Astrocyte (in vitro differentiated cells and primary cell): ENCODE measurements around the gene TMEM266. TPM values are rescaled to one million over a fixed set of nuclear protein-coding genes. Genes with fewer than 3 reads are reported as not detected.
A peak's percentile ranks its signal among the peaks of the same experiment; 100 is the strongest.
"Not testable (repeated sequence)": the region's sequence is repeated elsewhere in the genome, so short reads cannot be mapped to it uniquely, and the experiment has no call there.

Source experiments
- DNase-seq: peaks from one replicate; pipeline ENCODE4 v3.0.0-alpha.2; 2010; ENCODE audit warnings: low read depth
- FAIRE-seq: peaks from 2 replicates; lab custom pipeline; 2011; peaks lifted over from hg19 to GRCh38; lab: Jason Lieb, UNC
- H2AFZ ChIP-seq: 2 replicates; pipeline ENCODE4 v1.6.0; 2012; ENCODE audit warnings: low read depth, low read length, inconsistent platforms
- H3K27ac ChIP-seq: 2 replicates; pipeline ENCODE4 v1.5.1; 2011; ENCODE audit warnings: low read depth, low read length, inconsistent platforms
- H3K27me3 ChIP-seq: 2 replicates; pipeline ENCODE4 v1.6.0; 2011; ENCODE audit warnings: low read length, inconsistent platforms; ENCODE audit not compliant: insufficient read depth
- H3K36me3 ChIP-seq: 2 replicates; pipeline ENCODE4 v1.5.1; 2011; ENCODE audit warnings: low read length, inconsistent platforms; ENCODE audit not compliant: insufficient read depth
- H3K4me1 ChIP-seq: 2 replicates; pipeline ENCODE4 v1.5.1; 2011; ENCODE audit warnings: low read length, inconsistent platforms; ENCODE audit not compliant: insufficient read depth
- H3K4me2 ChIP-seq: 2 replicates; pipeline ENCODE4 v1.6.0; 2012; ENCODE audit warnings: low read length, inconsistent platforms
- H3K4me3 ChIP-seq: 2 replicates; pipeline ENCODE4 v1.5.1; 2011; ENCODE audit warnings: low read depth, mild to moderate bottlenecking, low read length, inconsistent platforms; ENCODE audit not compliant: insufficient read depth
- H3K79me2 ChIP-seq: 2 replicates; pipeline ENCODE4 v1.6.0; 2012; ENCODE audit warnings: mild to moderate bottlenecking, low read length, inconsistent platforms; ENCODE audit not compliant: insufficient read depth
- H3K9ac ChIP-seq: 2 replicates; pipeline ENCODE4 v1.6.0; 2012; ENCODE audit warnings: mild to moderate bottlenecking, low read length, inconsistent platforms
- H3K9me3 ChIP-seq: 2 replicates; pipeline ENCODE4 v1.5.1; 2012; ENCODE audit warnings: low read depth, mild to moderate bottlenecking, low read length, inconsistent platforms; ENCODE audit not compliant: insufficient read depth
- H4K20me1 ChIP-seq: 2 replicates; pipeline ENCODE4 v1.6.0; 2012; ENCODE audit warnings: low read length, inconsistent platforms; ENCODE audit not compliant: insufficient read depth
- H3K27ac Mint-ChIP-seq: one replicate; pipeline ENCODE4 v1.8.0; 2021; ENCODE audit warnings: mild to moderate bottlenecking, mixed read lengths; ENCODE audit not compliant: unreplicated experiment
- H3K27me3 Mint-ChIP-seq: one replicate; pipeline ENCODE4 v1.8.0; 2021; ENCODE audit warnings: low read depth, mixed read lengths; ENCODE audit not compliant: unreplicated experiment
- H3K36me3 Mint-ChIP-seq: one replicate; pipeline ENCODE4 v1.8.0; 2021; ENCODE audit warnings: low read depth, mixed read lengths; ENCODE audit not compliant: unreplicated experiment
- H3K4me1 Mint-ChIP-seq: one replicate; pipeline ENCODE4 v1.8.0; 2021; ENCODE audit warnings: low read depth, mixed read lengths; ENCODE audit not compliant: unreplicated experiment
- H3K4me3 Mint-ChIP-seq: one replicate; pipeline ENCODE4 v1.8.0; 2021; ENCODE audit warnings: mild to moderate bottlenecking, moderate library complexity, mixed read lengths; ENCODE audit not compliant: unreplicated experiment
- H3K9me3 Mint-ChIP-seq: one replicate; pipeline ENCODE4 v1.8.0; 2021; ENCODE audit warnings: mild to moderate bottlenecking, mixed read lengths; ENCODE audit not compliant: unreplicated experiment
- EZH2 ChIP-seq: IDR thresholded peaks from 2 replicates; pipeline ENCODE4 v1.6.1; 2012; ENCODE audit warnings: mild to moderate bottlenecking, low read length, inconsistent platforms; ENCODE audit not compliant: insufficient read depth
- total RNA-seq: library from RNA; stranded (reverse); gene quantifications from 2 replicates; pipeline ENCODE4 v1.2.1, GENCODE V29; 2021
- TF ChIP-seq, protein P1 (sequence below): IDR thresholded peaks from 2 replicates; pipeline ENCODE4 v1.5.1; 2011; ENCODE audit warnings: low read depth, mild to moderate bottlenecking, inconsistent platforms, low read length, moderate library complexity; ENCODE audit not compliant: insufficient read depth

The TMEM266 gene
- total RNA-seq, 1 donor from 2014 or later = 0.36 TPM

DNA sequence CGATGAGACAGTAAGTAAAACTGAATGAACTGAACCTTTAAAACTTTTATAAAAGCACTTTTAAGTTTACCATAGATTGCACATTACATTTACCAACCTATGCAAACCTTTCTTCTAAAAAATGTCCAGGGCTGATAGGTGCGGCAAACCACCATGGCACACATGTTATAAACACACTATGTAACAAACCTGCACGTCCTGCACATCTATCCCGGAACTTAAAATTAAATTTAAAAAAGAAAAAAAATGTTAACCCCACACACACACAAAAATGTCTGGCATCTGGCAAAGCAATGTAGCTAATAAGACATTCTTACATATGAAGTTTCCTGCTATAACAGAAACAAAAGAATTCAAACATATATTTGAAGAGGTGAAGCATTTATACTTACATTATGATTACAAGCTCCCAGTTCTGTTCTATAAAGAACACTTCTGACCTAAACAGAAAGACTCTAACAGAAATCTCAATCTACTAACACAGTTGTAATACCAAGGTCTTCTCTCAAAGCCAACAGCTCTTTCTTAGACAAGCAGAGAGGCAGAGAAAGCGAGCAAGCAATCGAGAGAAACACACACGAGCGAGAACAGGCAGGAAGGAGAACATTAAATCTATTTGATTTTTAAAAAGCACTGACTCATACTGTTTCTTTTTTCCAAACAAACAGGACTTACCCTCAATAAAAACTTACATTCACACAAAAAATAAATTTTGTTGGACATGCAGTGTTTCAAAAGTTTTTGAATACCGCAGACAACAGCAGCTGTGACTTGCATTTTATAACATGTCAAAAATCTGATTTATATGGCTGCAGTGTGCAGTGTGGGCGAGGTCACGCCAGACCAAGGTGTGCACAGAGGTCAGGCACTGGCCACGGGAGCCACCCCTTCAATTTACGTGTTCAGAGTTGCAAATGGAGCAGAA is 47.9 kb upstream of the TMEM266 start, which contains the start of gene NRG4:
NRG4 (minus strand) TSS at position 798 of the 925 bp plus-strand sequence. CDS start 1,194 bp downstream, outside the sequence.
- Histone ChIP-seq H3K4me1 (no peaks in the 10 kb centered on the region), H3K36me3 (no peaks in the 10 kb centered on the region), H3K27ac (no peak within 1 kb of the TSS), H4K20me1 (no peaks in the 10 kb centered on the region), H3K4me3 (no peak within 1 kb of the TSS), H2AFZ (no peak within 1 kb of the TSS), H3K4me2 (peak within 1 kb of the TSS; percentile 4), H3K79me2 (no peaks in the 10 kb centered on the region), H3K9ac (no peak within 1 kb of the TSS), H3K9me3 (no peaks in the 10 kb centered on the region), H3K27me3 (no peaks in the 10 kb centered on the region)
- no peak for FAIRE-seq
- Mint-ChIP-seq H3K4me1 (peaks cover 3% of the 10 kb centered on the region), H3K27me3 (no peaks in the 10 kb centered on the region), H3K36me3 (no peaks in the 10 kb centered on the region), H3K9me3 (peaks cover 13% of the 10 kb centered on the region), H3K27ac (peak within 1 kb of the TSS; percentile 31), H3K4me3 (peak within 1 kb of the TSS; percentile 22)
- DNase-seq = no peak
- TF ChIP-seq EZH2 = no peak
- TF ChIP-seq, protein P1, sequence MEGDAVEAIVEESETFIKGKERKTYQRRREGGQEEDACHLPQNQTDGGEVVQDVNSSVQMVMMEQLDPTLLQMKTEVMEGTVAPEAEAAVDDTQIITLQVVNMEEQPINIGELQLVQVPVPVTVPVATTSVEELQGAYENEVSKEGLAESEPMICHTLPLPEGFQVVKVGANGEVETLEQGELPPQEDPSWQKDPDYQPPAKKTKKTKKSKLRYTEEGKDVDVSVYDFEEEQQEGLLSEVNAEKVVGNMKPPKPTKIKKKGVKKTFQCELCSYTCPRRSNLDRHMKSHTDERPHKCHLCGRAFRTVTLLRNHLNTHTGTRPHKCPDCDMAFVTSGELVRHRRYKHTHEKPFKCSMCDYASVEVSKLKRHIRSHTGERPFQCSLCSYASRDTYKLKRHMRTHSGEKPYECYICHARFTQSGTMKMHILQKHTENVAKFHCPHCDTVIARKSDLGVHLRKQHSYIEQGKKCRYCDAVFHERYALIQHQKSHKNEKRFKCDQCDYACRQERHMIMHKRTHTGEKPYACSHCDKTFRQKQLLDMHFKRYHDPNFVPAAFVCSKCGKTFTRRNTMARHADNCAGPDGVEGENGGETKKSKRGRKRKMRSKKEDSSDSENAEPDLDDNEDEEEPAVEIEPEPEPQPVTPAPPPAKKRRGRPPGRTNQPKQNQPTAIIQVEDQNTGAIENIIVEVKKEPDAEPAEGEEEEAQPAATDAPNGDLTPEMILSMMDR = no peak

DNA sequence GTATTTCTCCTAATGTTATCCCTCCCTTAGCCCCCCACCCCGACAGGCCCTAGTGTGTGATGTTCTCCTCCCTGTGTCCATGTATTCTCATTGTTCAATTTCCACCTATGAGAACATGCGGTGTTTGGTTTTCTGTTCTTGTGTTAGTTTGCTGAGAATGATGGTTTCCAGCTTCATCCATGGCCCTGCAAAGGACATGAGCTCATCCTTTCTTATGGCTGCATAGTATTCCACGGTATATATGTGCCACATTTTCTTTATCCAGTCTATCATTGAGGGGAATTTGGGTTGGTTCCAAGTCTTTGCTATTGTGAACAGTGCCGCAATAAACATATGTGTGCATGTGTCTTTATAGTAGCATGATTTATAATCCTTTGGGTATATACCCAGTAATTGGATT is 46.3 kb upstream of the TMEM266 start:
- H3K27me3 ChIP-seq, DNase-seq, FAIRE-seq, H3K4me3 ChIP-seq, H3K36me3 Mint-ChIP-seq, H3K27me3 Mint-ChIP-seq, H3K4me1 ChIP-seq, H2AFZ ChIP-seq, H3K27ac Mint-ChIP-seq, H3K9ac ChIP-seq, H3K4me2 ChIP-seq, H3K4me1 Mint-ChIP-seq, H3K4me3 Mint-ChIP-seq, H3K27ac ChIP-seq, H3K79me2 ChIP-seq, H4K20me1 ChIP-seq, H3K36me3 ChIP-seq, H3K9me3 ChIP-seq: not testable (repeated sequence)
- peaks cover 17% of the 10 kb centered on the region for H3K9me3 Mint-ChIP-seq

DNA sequence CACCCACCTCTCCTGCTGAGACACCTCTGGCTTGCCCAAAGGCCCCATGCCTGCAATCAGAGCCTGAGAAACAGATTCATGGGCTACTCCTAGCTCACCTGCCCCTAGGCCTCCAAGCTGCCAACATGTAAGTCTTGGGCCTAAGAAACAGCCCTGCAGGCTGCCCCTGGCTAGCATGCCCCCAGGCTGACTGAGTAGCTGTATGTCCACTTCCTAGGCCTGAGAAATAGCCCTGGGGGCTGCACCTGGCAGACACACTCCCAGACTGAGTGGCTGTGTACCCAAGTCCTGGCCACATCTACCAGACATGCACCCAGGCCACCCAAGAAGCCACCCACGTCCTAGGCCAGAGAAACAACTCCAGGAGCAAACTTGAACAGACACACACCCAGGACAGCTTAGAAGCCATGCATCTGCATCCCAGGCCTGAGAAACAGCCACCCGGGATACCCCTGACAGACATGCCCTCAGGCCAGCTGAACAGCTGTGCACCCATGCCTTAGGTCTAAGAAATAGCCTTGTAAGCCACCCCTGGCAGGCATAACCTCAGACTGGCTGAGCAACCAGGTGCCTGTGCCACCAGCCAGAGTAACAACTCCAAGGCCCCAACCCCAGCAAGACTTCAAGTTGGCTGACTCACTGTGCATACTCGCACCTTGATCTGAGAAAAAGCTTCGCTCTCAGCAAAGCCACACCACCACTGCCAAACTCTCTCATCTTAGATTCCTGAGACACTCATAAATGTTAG is 35.6 kb upstream of the TMEM266 start:
- TF ChIP-seq, protein P1 = no peak
- no peak for TF ChIP-seq EZH2
- Mint-ChIP-seq H3K27me3 (no peaks in the 10 kb centered on the region), H3K27ac (peak overlapping the region; percentile 26), H3K9me3 (peaks cover 9% of the 10 kb centered on the region), H3K4me3 (no peak overlapping the region), H3K36me3 (no peaks in the 10 kb centered on the region), H3K4me1 (no peaks in the 10 kb centered on the region)
- Histone ChIP-seq H3K79me2 (no peaks in the 10 kb centered on the region), H4K20me1 (no peaks in the 10 kb centered on the region), H3K4me1 (no peaks in the 10 kb centered on the region), H3K36me3 (no peaks in the 10 kb centered on the region), H3K27me3 (no peaks in the 10 kb centered on the region), H3K27ac (no peak overlapping the region), H3K4me3 (no peak overlapping the region), H3K9me3 (no peaks in the 10 kb centered on the region), H2AFZ (no peak overlapping the region), H3K4me2 (no peak overlapping the region), H3K9ac (no peak overlapping the region)
- FAIRE-seq (no peak), DNase-seq (no peak)
